Upper lobe of right lung (tissue), 1 donor: ENCODE results near the gene WIPF1. TPM values are rescaled to one million over a fixed set of nuclear protein-coding genes. Genes with fewer than 3 reads are reported as not detected.

Experiments
- ATAC-seq: fragments of 200-7000 bp; cut with Tn5 transposase; one replicate; pipeline ENCODE4 v1.9.1; 2020; ENCODE audit warnings: mild to moderate bottlenecking, moderate library complexity
- DNase-seq: peaks from one replicate; pipeline ENCODE4 v3.0.0-alpha.2; 2020
- H3K27ac ChIP-seq: fragments of 200-600 bp; one replicate; pipeline ENCODE4 v1.8.0; 2022
- H3K27me3 ChIP-seq: fragments of 200-600 bp; one replicate; pipeline ENCODE4 v1.8.0; 2022; ENCODE audit warnings: mild to moderate bottlenecking
- H3K36me3 ChIP-seq: fragments of 200-600 bp; one replicate; pipeline ENCODE4 v1.8.0; 2022
- H3K4me1 ChIP-seq: fragments of 200-600 bp; one replicate; pipeline ENCODE4 v1.8.0; 2022
- H3K4me3 ChIP-seq: fragments of 200-600 bp; one replicate; pipeline ENCODE4 v1.8.0; 2022; ENCODE audit warnings: mild to moderate bottlenecking
- H3K9me3 ChIP-seq: fragments of 200-600 bp; one replicate; pipeline ENCODE4 v1.8.0; 2022
- CTCF ChIP-seq: fragments of 200-600 bp; IDR thresholded peaks from one replicate; pipeline ENCODE4 v1.8.0; 2022; ENCODE audit warnings: antibody characterized with exemption
- intact Hi-C: fragments of 100-400 bp; cut with DNase I; formaldehyde crosslinking; loops from one replicate; pipeline ENCODE4 v1.11.0; 2022
- total RNA-seq: library from RNA; stranded (reverse); fragmentation: NEBNext Ultra II Directional; extraction: Animal tissue kit (Norgen Biotek cat#: 25700); gene quantifications from one replicate; pipeline ENCODE4 v1.2.1, GENCODE V29; 2021
- donor health status: DM: no; HTN: yes; CAD: no; lungs with severe emphysema.

Gene WIPF1
- total RNA-seq, 1 donor from 2014 or later: 71.5 TPM

- Histone ChIP-seq H3K27me3 (no peaks in the 10 kb centered on the region), H3K9me3 (no peaks in the 10 kb centered on the region), H3K4me3 (no peak overlapping the region), H3K4me1 (peaks cover 18% of the 10 kb centered on the region), H3K36me3 (no peaks in the 10 kb centered on the region), H3K27ac (no peak overlapping the region)
- ATAC-seq: no peak
- DNase-seq: no peak
- TF ChIP-seq CTCF: no peak
- intact Hi-C loops: no loop called here
Observed at GRCh38 chr2:174590928-174591648, 6.5 kb downstream of the WIPF1 start.

DNA sequence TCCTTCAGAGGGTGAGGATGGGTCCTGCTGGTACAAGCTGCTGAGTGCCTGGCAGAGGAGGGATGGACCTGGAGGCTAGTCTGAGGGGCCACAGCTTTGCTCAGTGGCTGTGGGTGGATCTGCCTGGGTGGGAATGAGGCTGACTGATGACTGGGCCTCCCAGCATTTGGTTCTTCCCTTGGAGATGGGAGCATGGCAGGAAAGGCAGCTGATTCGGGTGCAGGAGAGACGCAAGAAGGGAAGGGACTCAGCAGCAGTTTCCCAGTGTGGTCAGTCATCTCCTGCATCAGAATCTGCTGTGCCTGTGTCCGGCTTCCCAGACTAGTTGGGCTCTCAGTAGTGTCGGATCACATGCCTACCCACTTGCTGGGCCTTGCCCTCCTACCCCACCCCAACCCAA is 7.3 kb downstream of the WIPF1 start:
- H3K9me3 ChIP-seq: no peaks in the 10 kb centered on the region
- no peak for DNase-seq
- no peak for TF ChIP-seq CTCF
- H3K27me3 ChIP-seq: no peaks in the 10 kb centered on the region
- no peak for ATAC-seq
- H3K4me3 ChIP-seq: no peak overlapping the region
- intact Hi-C loops: no loop called here
- peak overlapping the region; percentile 18 for H3K27ac ChIP-seq
- H3K4me1 ChIP-seq: peaks cover 22% of the 10 kb centered on the region
- H3K36me3 ChIP-seq: no peaks in the 10 kb centered on the region

DNA sequence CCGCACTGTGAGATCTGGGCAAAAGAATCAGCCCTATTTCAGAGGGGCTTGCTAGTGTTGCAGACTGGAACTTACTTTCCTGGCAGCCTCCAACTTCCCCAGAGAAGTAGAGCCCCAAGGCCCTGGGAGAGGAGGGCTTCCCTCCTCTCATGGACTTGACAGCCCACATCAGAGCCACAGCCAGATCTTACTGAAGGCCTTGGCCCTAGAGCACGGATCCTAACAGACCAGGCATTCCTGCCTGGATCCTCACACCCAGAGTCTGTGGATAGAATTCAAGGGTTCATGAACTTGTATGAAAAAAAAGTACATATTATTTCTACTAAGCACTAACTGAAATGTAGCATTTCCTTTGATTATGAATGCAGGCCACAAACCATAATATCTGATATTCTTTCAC is 8.3 kb downstream of the WIPF1 start:
- no peak for ATAC-seq
- Histone ChIP-seq H3K27ac (peak overlapping the region; percentile 18), H3K4me3 (no peak overlapping the region), H3K36me3 (peaks cover 2% of the 10 kb centered on the region), H3K4me1 (peaks cover 26% of the 10 kb centered on the region), H3K27me3 (no peaks in the 10 kb centered on the region), H3K9me3 (no peaks in the 10 kb centered on the region)
- TF ChIP-seq CTCF: no peak
- DNase-seq: no peak
- intact Hi-C loops: no loop called here

DNA sequence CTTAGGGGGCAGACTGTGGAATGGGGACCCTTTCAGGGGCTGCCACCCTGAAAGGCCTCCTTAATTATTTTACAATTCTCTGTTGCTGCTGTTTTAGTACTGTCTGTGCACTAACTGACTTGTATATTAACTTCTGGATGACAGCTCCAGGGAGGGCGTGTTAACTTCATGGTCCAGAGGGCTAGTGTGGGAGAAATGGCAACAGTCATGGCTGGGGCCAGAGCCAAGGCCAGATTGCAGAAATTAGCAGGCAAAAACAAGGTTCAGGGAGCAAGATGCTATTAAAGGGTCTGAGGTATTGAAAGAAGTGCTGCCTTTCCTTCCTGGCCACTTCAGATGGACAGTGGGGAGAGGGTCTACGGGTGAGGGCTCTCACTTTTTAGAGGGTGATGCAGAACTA is 9.1 kb downstream of the WIPF1 start:
- H3K4me1 ChIP-seq: peaks cover 26% of the 10 kb centered on the region
- H3K36me3 ChIP-seq: peaks cover 10% of the 10 kb centered on the region
- no peak overlapping the region for H3K27ac ChIP-seq
- intact Hi-C loops: no loop called here
- ATAC-seq (no peak), DNase-seq (no peak)
- no peak overlapping the region for H3K4me3 ChIP-seq
- no peak for TF ChIP-seq CTCF
- no peaks in the 10 kb centered on the region for H3K9me3 ChIP-seq
- H3K27me3 ChIP-seq: no peaks in the 10 kb centered on the region

DNA sequence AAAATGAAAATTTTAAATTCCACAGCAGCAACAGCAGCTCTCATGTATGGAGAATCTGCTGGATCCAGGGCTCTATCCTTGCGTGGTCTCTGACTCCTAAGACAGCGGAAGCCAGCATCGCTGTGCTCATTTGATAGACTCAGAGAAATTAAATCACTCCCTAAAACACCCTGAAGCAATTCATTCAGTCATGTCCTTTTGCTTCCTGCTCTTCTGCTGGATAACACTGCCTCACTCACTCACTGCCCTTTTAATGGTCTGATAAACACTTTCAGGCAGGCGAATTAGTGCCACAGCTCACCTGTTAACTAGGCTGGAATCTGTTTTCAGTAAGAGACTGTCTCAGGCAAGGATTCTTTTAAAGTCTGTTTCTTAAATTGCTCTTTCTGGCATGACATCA is 10.0 kb downstream of the WIPF1 start:
- no peak for ATAC-seq
- intact Hi-C loops: no loop called here
- Histone ChIP-seq H3K9me3 (no peaks in the 10 kb centered on the region), H3K4me1 (peaks cover 22% of the 10 kb centered on the region), H3K27ac (no peak overlapping the region), H3K4me3 (no peak overlapping the region), H3K36me3 (peaks cover 18% of the 10 kb centered on the region), H3K27me3 (no peaks in the 10 kb centered on the region)
- DNase-seq: no peak
- no peak for TF ChIP-seq CTCF
